Cardiac muscle cell (in vitro differentiated cells and primary cell): ENCODE data around the gene ZNF813. TPM values are rescaled to one million over a fixed set of nuclear protein-coding genes. Genes with fewer than 3 reads are reported as not detected.

Experiments used
- DNase-seq, 2 donors: peaks; one replicate each; pipeline versions ENCODE4 v3.0.0 to v3.0.0-alpha.2; 2010 to 2017; ENCODE audit warnings: low read depth in 1 of 2, low spot score in 1 of 2
- H3K27ac ChIP-seq: fragments of 200-600 bp; sonication (generic); 2 replicates; pipeline ENCODE4 v1.5.1; 2016
- H3K27me3 ChIP-seq: fragments of 200-600 bp; sonication (generic); 2 replicates; pipeline ENCODE4 v1.6.0; 2016; ENCODE audit warnings: control low read depth
- H3K36me3 ChIP-seq: fragments of 200-600 bp; sonication (generic); 2 replicates; pipeline ENCODE4 v1.5.1; 2016; ENCODE audit warnings: control low read depth
- H3K4me1 ChIP-seq: fragments of 200-600 bp; sonication (generic); 2 replicates; pipeline ENCODE4 v1.8.1; 2017; ENCODE audit warnings: low read depth, mild to moderate bottlenecking, mixed run types
- H3K4me3 ChIP-seq: fragments of 200-600 bp; sonication (generic); 2 replicates; pipeline ENCODE4 v1.5.1; 2016; ENCODE audit warnings: mild to moderate bottlenecking
- H3K9me3 ChIP-seq: fragments of 200-600 bp; sonication (generic); 2 replicates; pipeline ENCODE4 v1.5.1; 2017; ENCODE audit warnings: low read depth, mild to moderate bottlenecking, control low read depth
- CTCF ChIP-seq: IDR thresholded peaks from 2 replicates; pipeline ENCODE4 v1.5.1; 2012; ENCODE audit warnings: low read depth, mild to moderate bottlenecking, low read length
- polyA plus RNA-seq: library from polyadenylated mRNA; unstranded; fragments of >200 nt; fragmentation: Nextera tagmentation; extraction: Ambion mirVana; gene quantifications from 2 replicates; pipeline ENCODE4 v1.2.1, GENCODE V29; 2016
- total RNA-seq: library from RNA; depleted of rRNA; stranded (reverse); fragments of >200 nt; gene quantifications from 2 replicates; pipeline ENCODE4 v1.2.3, GENCODE V29; 2016

ZNF813 gene
- total and polyA plus RNA-seq, 2 experiments from 2014 or later = 2.7 to 3.5 TPM

DNA sequence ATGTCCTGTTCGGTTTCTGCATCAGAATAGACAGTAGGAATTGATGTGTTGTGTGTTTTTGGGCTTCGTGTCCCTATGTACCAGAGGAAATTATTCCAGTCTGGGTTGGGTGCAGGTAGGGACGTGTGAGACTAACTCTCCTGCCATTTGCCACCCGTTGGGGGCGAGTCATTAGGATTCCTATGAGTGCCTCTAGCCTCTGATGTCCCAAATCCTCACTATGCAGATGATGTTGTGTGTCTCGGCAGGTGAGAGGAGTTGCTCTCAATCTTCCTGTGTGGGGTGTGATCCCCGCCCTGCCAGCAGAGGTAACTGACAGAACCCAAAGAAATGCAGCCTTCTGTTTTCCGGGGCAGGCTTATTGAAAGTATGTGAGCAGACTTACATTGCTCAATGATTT lies 39.2 kb downstream of the ZNF813 start:
- Histone ChIP-seq H3K27me3 (no peaks in the 10 kb centered on the region), H3K9me3 (no peaks in the 10 kb centered on the region), H3K4me3 (no peak overlapping the region), H3K36me3 (no peaks in the 10 kb centered on the region), H3K4me1 (no peaks in the 10 kb centered on the region), H3K27ac (no peak overlapping the region)
- no peak for DNase-seq
- TF ChIP-seq CTCF = no peak

- no peak for TF ChIP-seq CTCF
- no peaks in the 10 kb centered on the region for H3K36me3 ChIP-seq
- no peaks in the 10 kb centered on the region for H3K9me3 ChIP-seq
- H3K27ac ChIP-seq = no peak overlapping the region
- no peaks in the 10 kb centered on the region for H3K4me1 ChIP-seq
- H3K4me3 ChIP-seq = no peak overlapping the region
- no peaks in the 10 kb centered on the region for H3K27me3 ChIP-seq
- no peak for DNase-seq
Measured at GRCh38 chr19:53507523-53508442, 40.2 kb downstream of the ZNF813 start.

GRCh38 chr19:53509443-53509842 lies 41.9 kb downstream of the ZNF813 start:
- Histone ChIP-seq H3K27ac (no peak overlapping the region), H3K36me3 (no peaks in the 10 kb centered on the region), H3K4me1 (no peaks in the 10 kb centered on the region), H3K4me3 (no peak overlapping the region), H3K9me3 (no peaks in the 10 kb centered on the region), H3K27me3 (no peaks in the 10 kb centered on the region)
- no peak for TF ChIP-seq CTCF
- no peak for DNase-seq

DNA sequence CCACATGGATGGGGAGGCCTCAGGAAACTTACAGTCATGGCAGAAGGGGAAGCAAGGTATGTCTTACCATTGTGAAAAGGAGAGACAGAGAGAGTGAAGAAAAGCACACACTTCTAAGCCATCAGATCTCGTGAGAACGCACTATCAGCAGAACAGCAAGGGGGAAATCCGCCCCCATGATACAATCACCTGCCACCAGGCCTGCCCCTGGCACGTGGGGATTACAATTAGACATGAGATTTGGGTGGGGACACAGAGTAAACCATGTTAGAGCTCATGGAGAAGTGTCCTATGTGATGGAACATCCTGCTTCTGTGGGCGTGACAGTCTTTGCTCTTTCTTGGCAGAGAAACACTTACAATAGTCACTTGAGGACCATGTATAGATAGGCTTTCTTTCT lies 42.3 kb downstream of the ZNF813 start:
- no peak for TF ChIP-seq CTCF
- Histone ChIP-seq H3K4me3 (no peak overlapping the region), H3K4me1 (no peaks in the 10 kb centered on the region), H3K27ac (no peak overlapping the region), H3K27me3 (no peaks in the 10 kb centered on the region), H3K9me3 (no peaks in the 10 kb centered on the region), H3K36me3 (no peaks in the 10 kb centered on the region)
- no peak for DNase-seq

- no peaks in the 10 kb centered on the region for H3K4me1 ChIP-seq
- TF ChIP-seq CTCF = no peak
- no peak for DNase-seq
- H3K36me3 ChIP-seq = no peaks in the 10 kb centered on the region
- H3K27me3 ChIP-seq = no peaks in the 10 kb centered on the region
- H3K4me3 ChIP-seq = no peak overlapping the region
- H3K9me3 ChIP-seq = no peaks in the 10 kb centered on the region
- no peak overlapping the region for H3K27ac ChIP-seq
Measured at GRCh38 chr19:53511357-53511756, 43.8 kb downstream of the ZNF813 start.
